Liver (tissue), 3 donors: Measurements from ENCODE around the gene GMEB1.

ENCODE experiments used
- EGR1 ChIP-seq, 2 donors: IDR thresholded peaks; 2 replicates each; pipeline ENCODE4 v1.6.1; 2016 to 2018; ENCODE audit warnings: antibody characterized with exemption in 2 of 2, low read depth in 2 of 2
- GABPA ChIP-seq, 2 donors: IDR thresholded peaks in 1 of 2; conservative IDR thresholded peaks in 1 of 2; 2 replicates each; pipeline ENCODE4 v1.6.1; 2016; ENCODE audit warnings: antibody characterized with exemption in 2 of 2, mild to moderate bottlenecking in 1 of 2, moderate library complexity in 1 of 2
- HNF4A ChIP-seq, 2 donors: conservative IDR thresholded peaks; 2 replicates each; pipeline ENCODE4 v1.6.1; 2016; ENCODE audit warnings: antibody characterized with exemption in 2 of 2, mild to moderate bottlenecking in 2 of 2
- HNF4G ChIP-seq: IDR thresholded peaks from 2 replicates; pipeline ENCODE4 v1.6.1; 2016; ENCODE audit warnings: antibody characterized with exemption
- JUND ChIP-seq, 2 donors: IDR thresholded peaks; 2 replicates each; pipeline ENCODE4 v1.6.1; 2016; ENCODE audit warnings: antibody characterized with exemption in 2 of 2
- RAD21 ChIP-seq, 2 donors: IDR thresholded peaks; 2 replicates each; pipeline ENCODE4 v1.6.1; 2016; ENCODE audit warnings: antibody characterized with exemption in 2 of 2, mild to moderate bottlenecking in 2 of 2
- SP1 ChIP-seq: IDR thresholded peaks from 2 replicates; pipeline ENCODE4 v1.6.1; 2018; ENCODE audit warnings: antibody characterized with exemption, mild to moderate bottlenecking
- TAF1 ChIP-seq: conservative IDR thresholded peaks from 2 replicates; pipeline ENCODE4 v1.6.1; 2016; ENCODE audit warnings: antibody characterized with exemption, mild to moderate bottlenecking
- YY1 ChIP-seq: IDR thresholded peaks from 2 replicates; pipeline ENCODE4 v1.6.1; 2016; ENCODE audit warnings: antibody characterized with exemption, mild to moderate bottlenecking
- TF ChIP-seq, protein P1 (sequence below): fragments of 150-350 bp; IDR thresholded peaks from 2 replicates; pipeline ENCODE4 v1.5.1; 2017; ENCODE audit warnings: improper control_type of control experiment, low read depth, low read length; ENCODE audit not compliant: missing input control
- TF ChIP-seq, protein P2 (sequence below): IDR thresholded peaks from 2 replicates; pipeline ENCODE4 v1.6.1; 2016; ENCODE audit warnings: antibody characterized with exemption
- TF ChIP-seq, protein P3 (sequence below): IDR thresholded peaks from 2 replicates; pipeline ENCODE4 v1.6.1; 2016; ENCODE audit warnings: antibody characterized with exemption, mild to moderate bottlenecking
- TF ChIP-seq, protein P4 (sequence below): IDR thresholded peaks from 2 replicates; pipeline ENCODE4 v1.6.1; 2016; ENCODE audit warnings: antibody characterized with exemption
- donor health status: healthy.
- donor health status: healthy.

DNA sequence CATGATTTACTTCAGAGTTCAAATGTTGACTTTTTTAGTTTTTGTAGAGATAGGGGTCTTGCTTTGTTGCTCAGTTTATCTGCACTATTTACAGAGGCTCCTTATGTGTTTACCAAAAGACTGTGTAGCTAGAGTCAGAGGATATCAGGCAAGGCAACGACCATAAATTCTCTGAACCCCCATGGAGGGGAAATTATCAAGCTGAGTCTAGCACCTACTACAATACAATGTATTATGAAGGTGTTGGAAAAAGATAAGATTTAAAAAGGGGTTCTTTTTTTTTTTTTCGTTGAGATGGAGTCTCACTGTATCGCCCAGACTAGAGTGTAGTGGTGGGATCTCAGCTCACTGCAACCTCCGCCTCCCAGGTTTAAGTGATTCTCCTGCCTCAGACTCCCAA lies 16.4 kb downstream of the GMEB1 start:
- TF ChIP-seq TAF1 = no peak
- TF ChIP-seq, protein P1, sequence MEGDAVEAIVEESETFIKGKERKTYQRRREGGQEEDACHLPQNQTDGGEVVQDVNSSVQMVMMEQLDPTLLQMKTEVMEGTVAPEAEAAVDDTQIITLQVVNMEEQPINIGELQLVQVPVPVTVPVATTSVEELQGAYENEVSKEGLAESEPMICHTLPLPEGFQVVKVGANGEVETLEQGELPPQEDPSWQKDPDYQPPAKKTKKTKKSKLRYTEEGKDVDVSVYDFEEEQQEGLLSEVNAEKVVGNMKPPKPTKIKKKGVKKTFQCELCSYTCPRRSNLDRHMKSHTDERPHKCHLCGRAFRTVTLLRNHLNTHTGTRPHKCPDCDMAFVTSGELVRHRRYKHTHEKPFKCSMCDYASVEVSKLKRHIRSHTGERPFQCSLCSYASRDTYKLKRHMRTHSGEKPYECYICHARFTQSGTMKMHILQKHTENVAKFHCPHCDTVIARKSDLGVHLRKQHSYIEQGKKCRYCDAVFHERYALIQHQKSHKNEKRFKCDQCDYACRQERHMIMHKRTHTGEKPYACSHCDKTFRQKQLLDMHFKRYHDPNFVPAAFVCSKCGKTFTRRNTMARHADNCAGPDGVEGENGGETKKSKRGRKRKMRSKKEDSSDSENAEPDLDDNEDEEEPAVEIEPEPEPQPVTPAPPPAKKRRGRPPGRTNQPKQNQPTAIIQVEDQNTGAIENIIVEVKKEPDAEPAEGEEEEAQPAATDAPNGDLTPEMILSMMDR = no peak
- TF ChIP-seq, protein P2, sequence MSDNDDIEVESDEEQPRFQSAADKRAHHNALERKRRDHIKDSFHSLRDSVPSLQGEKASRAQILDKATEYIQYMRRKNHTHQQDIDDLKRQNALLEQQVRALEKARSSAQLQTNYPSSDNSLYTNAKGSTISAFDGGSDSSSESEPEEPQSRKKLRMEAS = no peak
- TF ChIP-seq YY1 = no peak
- no peak for TF ChIP-seq EGR1 (IDR thresholded peaks at IDR 0.05; ENCODE audit: low read depth in 2 of 2)
- no peak for TF ChIP-seq HNF4G
- TF ChIP-seq, protein P3, sequence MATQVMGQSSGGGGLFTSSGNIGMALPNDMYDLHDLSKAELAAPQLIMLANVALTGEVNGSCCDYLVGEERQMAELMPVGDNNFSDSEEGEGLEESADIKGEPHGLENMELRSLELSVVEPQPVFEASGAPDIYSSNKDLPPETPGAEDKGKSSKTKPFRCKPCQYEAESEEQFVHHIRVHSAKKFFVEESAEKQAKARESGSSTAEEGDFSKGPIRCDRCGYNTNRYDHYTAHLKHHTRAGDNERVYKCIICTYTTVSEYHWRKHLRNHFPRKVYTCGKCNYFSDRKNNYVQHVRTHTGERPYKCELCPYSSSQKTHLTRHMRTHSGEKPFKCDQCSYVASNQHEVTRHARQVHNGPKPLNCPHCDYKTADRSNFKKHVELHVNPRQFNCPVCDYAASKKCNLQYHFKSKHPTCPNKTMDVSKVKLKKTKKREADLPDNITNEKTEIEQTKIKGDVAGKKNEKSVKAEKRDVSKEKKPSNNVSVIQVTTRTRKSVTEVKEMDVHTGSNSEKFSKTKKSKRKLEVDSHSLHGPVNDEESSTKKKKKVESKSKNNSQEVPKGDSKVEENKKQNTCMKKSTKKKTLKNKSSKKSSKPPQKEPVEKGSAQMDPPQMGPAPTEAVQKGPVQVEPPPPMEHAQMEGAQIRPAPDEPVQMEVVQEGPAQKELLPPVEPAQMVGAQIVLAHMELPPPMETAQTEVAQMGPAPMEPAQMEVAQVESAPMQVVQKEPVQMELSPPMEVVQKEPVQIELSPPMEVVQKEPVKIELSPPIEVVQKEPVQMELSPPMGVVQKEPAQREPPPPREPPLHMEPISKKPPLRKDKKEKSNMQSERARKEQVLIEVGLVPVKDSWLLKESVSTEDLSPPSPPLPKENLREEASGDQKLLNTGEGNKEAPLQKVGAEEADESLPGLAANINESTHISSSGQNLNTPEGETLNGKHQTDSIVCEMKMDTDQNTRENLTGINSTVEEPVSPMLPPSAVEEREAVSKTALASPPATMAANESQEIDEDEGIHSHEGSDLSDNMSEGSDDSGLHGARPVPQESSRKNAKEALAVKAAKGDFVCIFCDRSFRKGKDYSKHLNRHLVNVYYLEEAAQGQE = no peak
- TF ChIP-seq GABPA (IDR thresholded peaks at IDR 0.05 in 1 of 2, conservative IDR thresholded peaks at IDR 0.05 in 1 of 2) = no peak
- TF ChIP-seq RAD21 (IDR thresholded peaks at IDR 0.05) = no peak
- no peak for TF ChIP-seq SP1
- TF ChIP-seq, protein P4, sequence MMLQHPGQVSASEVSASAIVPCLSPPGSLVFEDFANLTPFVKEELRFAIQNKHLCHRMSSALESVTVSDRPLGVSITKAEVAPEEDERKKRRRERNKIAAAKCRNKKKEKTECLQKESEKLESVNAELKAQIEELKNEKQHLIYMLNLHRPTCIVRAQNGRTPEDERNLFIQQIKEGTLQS = no peak
- TF ChIP-seq JUND (IDR thresholded peaks at IDR 0.05) = no peak
- TF ChIP-seq HNF4A (conservative IDR thresholded peaks at IDR 0.05) = no peak
